HEK293 (cell line): ENCODE data around the gene PACS2.

Source experiments
- CTCF ChIP-seq: fragments of 450-650 bp; formaldehyde crosslinking; IDR thresholded peaks from 2 replicates; pipeline ENCODE4 v1.5.1; 2016; ENCODE audit warnings: missing biosample characterization, missing genetic modification characterization
- ZFP41 ChIP-seq: fragments of 450-650 bp; formaldehyde crosslinking; IDR thresholded peaks from 2 replicates; pipeline ENCODE4 v1.5.1; 2016; ENCODE audit warnings: missing biosample characterization, missing genetic modification characterization, borderline replicate concordance

DNA sequence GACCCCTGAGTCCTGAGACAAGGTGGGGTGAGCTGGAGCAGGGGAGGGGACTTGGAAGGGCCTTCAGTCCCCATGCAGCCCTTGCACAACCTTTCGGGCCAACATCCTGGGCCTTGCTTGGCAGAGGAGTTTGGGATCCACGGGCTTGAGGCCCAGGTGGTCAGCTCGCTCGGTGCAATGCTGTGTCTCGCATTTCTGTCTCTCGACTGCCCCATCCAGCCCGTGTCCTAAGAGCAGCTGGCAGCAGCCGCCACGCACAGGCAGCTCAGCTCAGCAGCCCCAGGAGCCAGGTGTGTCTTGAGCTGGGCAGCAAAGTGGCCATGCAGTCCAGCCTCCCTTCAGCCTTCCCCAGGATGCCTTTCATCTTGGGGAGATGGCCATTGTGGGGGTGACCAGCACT lies 10.8 kb downstream of the PACS2 start:
- TF ChIP-seq CTCF (tag by site-specific recombination) (no peak), ZFP41 (tag by site-specific recombination) (no peak)
